Left ventricle myocardium inferior (tissue), 1 donor: ENCODE measurements around the gene CEP128. TPM values are rescaled to one million over a fixed set of nuclear protein-coding genes. Genes with fewer than 3 reads are reported as not detected.

Source experiments
- DNase-seq: peaks from one replicate; pipeline ENCODE4 v3.0.0-alpha.2; 2020
- H3K27ac ChIP-seq: fragments of 200-600 bp; replicated peaks from 2 replicates; pipeline ENCODE4 v1.8.0; 2021
- H3K27me3 ChIP-seq: fragments of 200-600 bp; 2 replicates; pipeline ENCODE4 v1.8.0; 2021; ENCODE audit warnings: low read depth
- H3K36me3 ChIP-seq: fragments of 200-600 bp; 2 replicates; pipeline ENCODE4 v1.8.0; 2021
- H3K4me1 ChIP-seq: fragments of 200-600 bp; 2 replicates; pipeline ENCODE4 v1.8.0; 2021
- H3K4me3 ChIP-seq: fragments of 200-600 bp; 2 replicates; pipeline ENCODE4 v1.8.0; 2021; ENCODE audit warnings: mild to moderate bottlenecking, moderate library complexity
- H3K9me3 ChIP-seq: fragments of 200-600 bp; replicated peaks from 2 replicates; pipeline ENCODE4 v1.8.0; 2021
- CTCF ChIP-seq: fragments of 200-600 bp; IDR thresholded peaks from 2 replicates; pipeline ENCODE4 v1.8.0; 2021; ENCODE audit warnings: antibody characterized with exemption, mild to moderate bottlenecking, borderline replicate concordance
- intact Hi-C: fragments of 100-400 bp; cut with micrococcal nuclease; formaldehyde crosslinking; loops from one replicate; pipeline ENCODE4 v1.11.0; 2022
- total RNA-seq: library from RNA; stranded (reverse); fragmentation: NEBNext Ultra II Directional; extraction: Animal tissue kit (Norgen Biotek cat#: 25700); gene quantifications from one replicate; pipeline ENCODE4 v1.2.1, GENCODE V29; 2021
- donor health status: DM: no; HTN: yes; CAD: no; lungs with severe emphysema.

Gene CEP128
- total RNA-seq, 1 donor from 2014 or later, result 2.3 TPM

GRCh38 chr14:80776657-80777056, 164.9 kb downstream of the CEP128 start:
- H3K4me1 ChIP-seq, result no peaks in the 10 kb centered on the region
- no peak overlapping the region for H3K4me3 ChIP-seq
- H3K9me3 ChIP-seq, result peaks cover 7% of the 10 kb centered on the region
- no peak for TF ChIP-seq CTCF
- no peak overlapping the region for H3K27ac ChIP-seq
- H3K27me3 ChIP-seq, result no peaks in the 10 kb centered on the region
- H3K36me3 ChIP-seq, result peaks cover 3% of the 10 kb centered on the region
- no peak for DNase-seq
- intact Hi-C loops, result no loop called here

DNA sequence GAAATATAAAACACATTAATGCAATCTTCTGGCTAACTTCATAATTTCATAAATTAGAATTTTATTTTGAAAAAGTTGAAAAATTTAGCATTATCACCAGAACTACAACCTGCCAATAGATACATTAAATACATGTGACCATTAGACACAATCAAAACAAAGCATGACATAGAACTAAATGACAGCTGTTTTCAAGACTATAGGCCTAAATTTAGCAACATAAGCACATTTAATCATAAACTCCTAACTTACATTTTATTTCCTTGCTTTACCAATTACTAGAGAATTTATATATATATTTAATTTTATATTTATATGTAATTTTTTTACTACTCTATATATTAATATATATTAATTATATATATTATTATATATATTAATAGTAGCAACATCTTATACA, 165.4 kb downstream of the CEP128 start:
- no peak overlapping the region for H3K27ac ChIP-seq
- H3K27me3 ChIP-seq, result no peaks in the 10 kb centered on the region
- intact Hi-C loops, result no loop called here
- H3K4me3 ChIP-seq, result no peak overlapping the region
- no peaks in the 10 kb centered on the region for H3K4me1 ChIP-seq
- no peak for TF ChIP-seq CTCF
- DNase-seq, result no peak
- peaks cover 3% of the 10 kb centered on the region for H3K36me3 ChIP-seq
- H3K9me3 ChIP-seq, result peaks cover 9% of the 10 kb centered on the region

DNA sequence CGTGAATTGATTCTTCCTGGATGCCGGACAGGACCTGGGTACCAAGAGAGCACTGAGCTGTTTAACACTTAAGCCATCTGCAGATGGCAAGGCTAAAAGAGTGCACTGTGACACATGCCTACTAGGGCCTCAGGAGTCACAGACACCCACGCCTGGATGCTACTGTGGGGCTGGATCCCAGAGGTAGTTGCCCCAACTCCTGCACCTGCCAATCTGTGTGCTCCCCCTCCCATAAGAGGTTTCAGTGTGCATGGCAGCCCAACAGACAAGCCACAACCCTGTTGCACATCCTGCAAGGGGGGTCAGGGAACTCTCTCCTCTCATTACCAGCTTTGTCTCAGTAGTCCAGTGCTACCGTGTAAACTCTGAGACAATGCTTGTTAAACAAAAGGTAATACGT, 169.0 kb downstream of the CEP128 start:
- intact Hi-C loops, result no loop called here
- no peaks in the 10 kb centered on the region for H3K27me3 ChIP-seq
- TF ChIP-seq CTCF, result no peak
- peaks cover 3% of the 10 kb centered on the region for H3K36me3 ChIP-seq
- no peak overlapping the region for H3K27ac ChIP-seq
- H3K9me3 ChIP-seq, result peaks cover 17% of the 10 kb centered on the region
- no peaks in the 10 kb centered on the region for H3K4me1 ChIP-seq
- DNase-seq, result no peak
- H3K4me3 ChIP-seq, result no peak overlapping the region

DNA sequence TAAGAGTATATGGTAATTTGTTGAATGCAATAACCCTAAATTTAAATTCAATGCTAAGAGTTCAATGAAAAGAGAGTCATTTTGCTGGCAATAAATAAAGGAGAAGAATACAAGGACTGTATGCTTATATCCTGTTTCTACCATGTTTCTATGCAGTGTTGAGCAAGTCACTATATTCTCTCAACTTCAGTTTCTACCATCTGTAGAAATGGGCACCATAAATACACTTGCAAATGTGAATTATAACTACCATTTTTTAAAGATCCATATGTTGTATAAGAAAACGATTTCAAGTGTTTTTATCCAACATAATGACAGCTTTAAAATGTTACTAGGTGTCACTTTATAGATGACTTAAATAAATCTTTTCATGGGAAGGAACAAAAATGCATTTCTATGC, 170.3 kb downstream of the CEP128 start:
- intact Hi-C loops, result no loop called here
- Histone ChIP-seq H3K36me3 (peaks cover 3% of the 10 kb centered on the region), H3K27me3 (no peaks in the 10 kb centered on the region), H3K4me3 (no peak overlapping the region), H3K27ac (no peak overlapping the region), H3K9me3 (peaks cover 17% of the 10 kb centered on the region), H3K4me1 (no peaks in the 10 kb centered on the region)
- no peak for TF ChIP-seq CTCF
- no peak for DNase-seq

DNA sequence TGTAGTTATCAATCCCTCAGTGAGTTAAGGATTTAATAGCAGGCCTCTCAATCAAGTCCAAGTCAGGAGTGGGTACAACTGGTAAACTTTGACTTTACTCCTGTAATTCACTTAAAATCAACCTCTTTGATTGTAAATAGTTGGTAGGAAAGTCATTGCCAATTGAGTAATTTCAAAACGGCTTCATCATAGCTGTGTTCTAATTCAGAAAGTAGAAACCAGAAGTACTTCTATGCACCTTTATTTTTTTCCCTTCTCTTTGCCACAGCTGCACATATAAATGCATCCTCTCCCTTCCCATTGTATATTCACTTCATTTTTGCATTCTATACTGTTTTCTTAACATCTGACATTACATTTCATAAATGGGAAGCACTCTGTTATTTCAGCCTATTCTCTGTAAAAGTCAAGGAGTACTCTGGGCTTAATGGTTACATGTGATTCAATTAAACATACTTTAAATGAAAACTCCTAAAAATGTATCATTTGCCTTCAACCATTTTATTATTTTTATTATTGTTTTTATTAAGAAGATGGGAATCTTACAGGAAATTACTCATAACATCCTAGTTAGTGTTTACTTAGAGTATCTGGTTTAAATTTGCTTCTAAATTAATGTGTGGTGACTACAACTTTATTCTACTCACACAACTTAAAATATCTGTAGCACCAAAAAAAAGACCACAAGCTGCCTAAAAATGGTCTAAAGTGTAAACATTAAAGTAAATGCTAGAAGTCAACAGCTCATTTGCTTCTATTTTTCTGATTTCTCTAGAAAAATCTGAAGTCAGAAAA, 171.2 kb downstream of the CEP128 start:
- intact Hi-C loops, result no loop called here
- H3K36me3 ChIP-seq, result peaks cover 3% of the 10 kb centered on the region
- no peak overlapping the region for H3K27ac ChIP-seq
- no peak overlapping the region for H3K4me3 ChIP-seq
- H3K27me3 ChIP-seq, result no peaks in the 10 kb centered on the region
- TF ChIP-seq CTCF, result no peak
- no peak for DNase-seq
- H3K9me3 ChIP-seq, result peaks cover 17% of the 10 kb centered on the region
- H3K4me1 ChIP-seq, result no peaks in the 10 kb centered on the region
